HG03025 (cell line): ENCODE results near the gene DECR2.

Experiments
- ATAC-seq: cut with Tn5 transposase; IDR thresholded peaks from one replicate; pipeline ENCODE4 v1.9.1; 2021; ENCODE audit warnings: mild to moderate bottlenecking, moderate library complexity; ENCODE audit not compliant: unreplicated experiment, low FRiP score

DECR2 gene

GRCh38 chr16:426906-427249 is 25.2 kb downstream of the DECR2 start:
- no peak for ATAC-seq

GRCh38 chr16:427250-427649 is 25.6 kb downstream of the DECR2 start:
- no peak for ATAC-seq

- no peak for ATAC-seq
Observed at GRCh38 chr16:430904-431303, 29.2 kb downstream of the DECR2 start.

GRCh38 chr16:440627-441026 is 38.9 kb downstream of the DECR2 start:
- ATAC-seq: no peak

- ATAC-seq: no peak
Observed at GRCh38 chr16:441447-441846, 39.8 kb downstream of the DECR2 start.

- no peak for ATAC-seq
Observed at GRCh38 chr16:442976-443375, 41.3 kb downstream of the DECR2 start.

- ATAC-seq: no peak
Observed at GRCh38 chr16:444027-444426, 42.3 kb downstream of the DECR2 start.

GRCh38 chr16:445566-445965 is 43.9 kb downstream of the DECR2 start:
- no peak for ATAC-seq

GRCh38 chr16:450385-450784 is 48.7 kb downstream of the DECR2 start:
- ATAC-seq: no peak

- ATAC-seq: no peak
Observed at GRCh38 chr16:450785-451512, 49.3 kb downstream of the DECR2 start.

- no peak for ATAC-seq
Observed at GRCh38 chr16:454397-454940, 52.8 kb downstream of the DECR2 start.

- no peak for ATAC-seq
Observed at GRCh38 chr16:455453-455852, 53.8 kb downstream of the DECR2 start.

GRCh38 chr16:456891-457483 is 55.3 kb downstream of the DECR2 start:
- no peak for ATAC-seq

GRCh38 chr16:457732-458400 is 56.2 kb downstream of the DECR2 start:
- ATAC-seq: no peak

GRCh38 chr16:459761-460160 is 58.1 kb downstream of the DECR2 start:
- ATAC-seq: no peak

GRCh38 chr16:460787-461186 is 59.1 kb downstream of the DECR2 start:
- ATAC-seq: no peak
